ENCODE data around the gene FNDC1. TPM values are rescaled to one million over a fixed set of nuclear protein-coding genes. Genes with fewer than 3 reads are reported as not detected.

The FNDC1 gene
- total RNA-seq, 1 donor, result 24.2 TPM

DNA sequence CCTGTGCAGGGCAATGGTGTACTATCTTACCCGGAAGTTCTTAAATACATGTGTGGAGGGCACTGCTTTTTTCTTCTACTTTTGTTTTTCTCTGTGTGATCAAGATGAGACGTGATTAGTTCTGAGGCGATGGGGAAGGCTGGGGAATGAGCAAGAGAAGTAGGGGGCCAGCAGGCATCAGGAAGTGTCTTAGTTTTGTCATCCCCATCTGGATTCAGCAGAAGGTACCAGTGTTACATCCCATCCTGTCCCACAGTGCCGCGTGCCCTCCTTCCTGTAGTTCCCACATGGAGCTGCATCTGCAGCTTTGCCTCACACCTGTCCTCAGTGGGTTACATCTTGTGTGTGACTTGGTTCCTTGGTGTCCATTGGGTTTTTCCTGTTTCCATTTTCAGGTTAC lies 86.9 kb downstream of the FNDC1 start:
- no peaks in the 10 kb centered on the region for H3K4me1 ChIP-seq (ENCODE audit: insufficient read depth, low read length)
- H3K27ac ChIP-seq (ENCODE audit: low read depth, low read length), result no peak overlapping the region
- no peak for DNase-seq (ENCODE audit: insufficient read length, low spot score, missing footprints)
- no peaks in the 10 kb centered on the region for H3K36me3 ChIP-seq (ENCODE audit: insufficient read depth, low read length)
- no peak overlapping the region for H3K4me2 ChIP-seq (ENCODE audit: insufficient read depth, low read length)
- no peaks in the 10 kb centered on the region for H3K79me2 ChIP-seq (ENCODE audit: insufficient read depth, low read length)
- no peak for TF ChIP-seq CTCF (IDR thresholded peaks at IDR 0.05; ENCODE audit: extremely low read depth, low read depth, low read length)
- H4K20me1 ChIP-seq (ENCODE audit: insufficient read depth, low read length), result no peaks in the 10 kb centered on the region
- H2AFZ ChIP-seq (ENCODE audit: low read length), result no peak overlapping the region
- no peaks in the 10 kb centered on the region for H3K27me3 ChIP-seq (ENCODE audit: insufficient read depth, low read length)
- no peaks in the 10 kb centered on the region for H3K9me3 ChIP-seq (ENCODE audit: low read depth, low read length)
- no peak overlapping the region for H3K4me3 ChIP-seq (ENCODE audit: insufficient read depth, low read length)

- no peak overlapping the region for H2AFZ ChIP-seq (ENCODE audit: low read length)
- no peaks in the 10 kb centered on the region for H3K4me1 ChIP-seq (ENCODE audit: insufficient read depth, low read length)
- H3K9me3 ChIP-seq (ENCODE audit: low read depth, low read length), result no peaks in the 10 kb centered on the region
- no peak overlapping the region for H3K4me3 ChIP-seq (ENCODE audit: insufficient read depth, low read length)
- H3K27me3 ChIP-seq (ENCODE audit: insufficient read depth, low read length), result no peaks in the 10 kb centered on the region
- H4K20me1 ChIP-seq (ENCODE audit: insufficient read depth, low read length), result no peaks in the 10 kb centered on the region
- H3K79me2 ChIP-seq (ENCODE audit: insufficient read depth, low read length), result no peaks in the 10 kb centered on the region
- no peak overlapping the region for H3K4me2 ChIP-seq (ENCODE audit: insufficient read depth, low read length)
- no peak for TF ChIP-seq CTCF (IDR thresholded peaks at IDR 0.05; ENCODE audit: extremely low read depth, low read depth, low read length)
- no peak for DNase-seq (ENCODE audit: insufficient read length, low spot score, missing footprints)
- no peak overlapping the region for H3K27ac ChIP-seq (ENCODE audit: low read depth, low read length)
- no peaks in the 10 kb centered on the region for H3K36me3 ChIP-seq (ENCODE audit: insufficient read depth, low read length)
These were observed 88.6 kb downstream of the FNDC1 start for GRCh38 chr6:159257846-159258245.

GRCh38 chr6:159259441-159260125 lies 90.4 kb downstream of the FNDC1 start:
- Histone ChIP-seq H4K20me1 (ENCODE audit: insufficient read depth, low read length) (no peaks in the 10 kb centered on the region), H3K4me2 (ENCODE audit: insufficient read depth, low read length) (no peak overlapping the region), H3K9me3 (ENCODE audit: low read depth, low read length) (no peaks in the 10 kb centered on the region), H2AFZ (ENCODE audit: low read length) (no peak overlapping the region), H3K27me3 (ENCODE audit: insufficient read depth, low read length) (no peaks in the 10 kb centered on the region), H3K36me3 (ENCODE audit: insufficient read depth, low read length) (no peaks in the 10 kb centered on the region), H3K4me1 (ENCODE audit: insufficient read depth, low read length) (no peaks in the 10 kb centered on the region), H3K27ac (ENCODE audit: low read depth, low read length) (no peak overlapping the region), H3K79me2 (ENCODE audit: insufficient read depth, low read length) (no peaks in the 10 kb centered on the region), H3K4me3 (ENCODE audit: insufficient read depth, low read length) (no peak overlapping the region)
- no peak for DNase-seq (ENCODE audit: insufficient read length, low spot score, missing footprints)
- no peak for TF ChIP-seq CTCF (IDR thresholded peaks at IDR 0.05; ENCODE audit: extremely low read depth, low read depth, low read length)

GRCh38 chr6:159260208-159260607 lies 91.0 kb downstream of the FNDC1 start:
- Histone ChIP-seq H3K9me3 (ENCODE audit: low read depth, low read length) (no peaks in the 10 kb centered on the region), H3K36me3 (ENCODE audit: insufficient read depth, low read length) (no peaks in the 10 kb centered on the region), H2AFZ (ENCODE audit: low read length) (no peak overlapping the region), H3K4me1 (ENCODE audit: insufficient read depth, low read length) (no peaks in the 10 kb centered on the region), H3K79me2 (ENCODE audit: insufficient read depth, low read length) (no peaks in the 10 kb centered on the region), H3K4me3 (ENCODE audit: insufficient read depth, low read length) (no peak overlapping the region), H3K27ac (ENCODE audit: low read depth, low read length) (no peak overlapping the region), H3K27me3 (ENCODE audit: insufficient read depth, low read length) (no peaks in the 10 kb centered on the region), H4K20me1 (ENCODE audit: insufficient read depth, low read length) (no peaks in the 10 kb centered on the region), H3K4me2 (ENCODE audit: insufficient read depth, low read length) (no peak overlapping the region)
- no peak for DNase-seq (ENCODE audit: insufficient read length, low spot score, missing footprints)
- TF ChIP-seq CTCF (IDR thresholded peaks at IDR 0.05; ENCODE audit: extremely low read depth, low read depth, low read length), result no peak
